T follicular helper cell (primary cell): Measurements from ENCODE around the gene TAS2R41.

Source experiments
- DNase-seq: peaks from one replicate; pipeline ENCODE4 v3.0.0-alpha.2; 2020; ENCODE audit warnings: low read depth

The TAS2R41 gene

DNA sequence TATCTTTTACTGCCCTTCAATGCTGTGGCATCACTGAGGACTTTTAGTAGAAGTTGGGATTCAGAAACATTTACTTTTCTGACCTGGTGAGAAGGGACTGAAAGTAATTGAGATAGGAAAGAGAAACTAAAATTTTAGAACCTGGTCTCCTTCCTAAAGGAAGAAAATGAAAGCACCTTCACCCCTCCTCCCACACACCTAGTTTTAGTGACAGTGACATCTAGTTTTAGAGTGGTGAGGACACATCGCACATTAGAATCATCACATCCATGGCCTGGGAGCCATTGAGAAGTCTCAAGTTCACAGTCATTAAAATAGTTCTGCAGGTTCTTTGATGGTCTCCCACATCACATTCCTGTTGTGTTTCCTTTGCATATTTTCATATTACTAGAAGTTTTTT is 16.1 kb downstream of the TAS2R41 start:
- no peak for DNase-seq

GRCh38 chr7:143494622-143495021 is 16.9 kb downstream of the TAS2R41 start:
- no peak for DNase-seq

DNA sequence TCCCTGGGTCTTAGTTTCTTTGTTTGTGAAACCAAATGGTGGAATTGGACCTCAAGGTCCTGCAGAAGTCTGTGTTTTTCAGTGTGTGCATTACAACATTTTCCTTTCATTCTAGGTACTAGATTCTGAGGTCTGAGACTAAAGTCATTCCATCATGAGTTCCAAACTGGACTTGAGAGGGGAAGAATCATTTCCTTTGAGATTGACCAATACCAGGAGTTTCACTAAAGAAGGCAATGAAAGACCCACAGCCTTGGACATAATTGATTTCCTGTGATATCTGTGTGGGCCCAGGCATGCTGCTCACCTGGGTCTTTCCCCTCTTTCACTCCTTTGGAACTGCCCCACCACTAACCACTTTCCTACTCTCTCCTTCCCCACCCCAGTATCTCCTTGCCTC is 18.2 kb downstream of the TAS2R41 start:
- no peak for DNase-seq

DNA sequence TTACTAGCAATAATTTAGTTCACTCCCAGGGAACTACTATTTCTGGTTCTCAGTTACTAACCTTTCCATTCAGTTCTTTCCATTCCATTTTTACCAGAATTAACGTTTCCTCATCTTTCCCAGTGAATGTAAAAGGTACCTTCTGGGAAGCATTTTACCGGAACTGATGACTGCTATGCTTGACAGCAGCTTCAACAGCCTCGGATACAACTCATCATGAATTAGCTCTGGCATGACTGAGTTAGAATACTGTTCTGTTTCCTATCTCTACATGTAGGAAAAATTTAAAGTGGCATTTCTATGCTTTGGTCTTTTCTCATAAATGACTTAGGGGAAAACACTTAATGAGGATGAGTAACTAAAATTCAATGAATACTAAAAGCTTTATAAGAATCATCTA is 18.6 kb downstream of the TAS2R41 start:
- DNase-seq, result no peak

DNA sequence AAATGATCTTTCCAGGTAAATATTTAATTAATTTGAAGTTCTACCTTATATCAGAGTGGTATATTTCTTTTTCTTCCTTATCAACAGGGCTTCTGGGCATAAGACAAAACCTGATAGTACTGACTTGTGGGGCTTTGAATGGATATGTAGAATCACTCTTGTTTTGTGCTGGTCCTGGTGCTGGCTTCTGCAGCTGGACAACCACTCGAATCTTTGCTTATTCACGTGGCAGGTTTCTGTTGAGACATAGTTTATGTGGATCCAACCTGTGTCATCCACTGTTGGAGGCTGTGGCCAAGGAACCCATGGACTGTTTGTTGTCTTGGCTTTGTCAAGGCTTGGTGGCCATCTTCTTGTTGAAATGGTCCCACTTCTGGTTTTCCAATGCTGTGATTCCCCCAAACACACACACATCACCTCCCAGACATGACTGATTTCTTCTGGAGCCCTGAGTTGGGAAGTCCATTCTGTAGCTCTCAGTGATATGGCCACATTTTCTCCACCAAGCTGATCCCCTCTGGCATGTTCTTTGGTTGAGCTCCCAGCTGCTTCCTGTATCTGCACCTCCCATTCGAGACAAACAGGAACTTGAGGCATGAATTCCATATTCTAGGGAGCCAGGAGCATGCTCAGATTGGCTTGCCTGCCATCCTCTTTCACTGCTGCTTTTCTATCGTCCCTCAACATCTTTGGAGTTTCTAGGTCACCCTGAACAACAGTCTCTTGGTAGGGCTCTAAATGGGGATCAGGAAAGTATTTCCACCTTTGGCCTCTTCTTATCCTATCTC is 19.5 kb downstream of the TAS2R41 start:
- DNase-seq, result no peak

DNA sequence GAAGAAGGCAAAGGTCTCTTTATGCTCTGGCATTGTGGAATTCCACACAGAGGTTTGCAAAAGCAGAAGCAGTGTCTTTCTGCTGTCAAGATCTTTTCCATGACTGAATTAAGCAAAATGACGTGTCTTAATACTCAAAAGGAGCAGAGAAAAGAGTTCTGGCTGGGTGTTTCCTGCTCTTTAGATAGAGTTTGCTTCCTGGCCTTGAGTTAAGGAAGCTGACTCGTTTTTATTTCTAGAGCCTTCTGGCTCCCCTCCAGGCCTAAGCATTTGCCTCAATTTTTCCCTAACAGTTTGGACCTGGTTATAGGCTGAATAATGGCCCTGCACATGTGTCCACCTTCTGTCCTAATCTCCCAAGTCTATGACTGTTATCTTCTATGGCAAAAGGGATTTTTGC is 21.6 kb downstream of the TAS2R41 start:
- DNase-seq, result no peak

DNA sequence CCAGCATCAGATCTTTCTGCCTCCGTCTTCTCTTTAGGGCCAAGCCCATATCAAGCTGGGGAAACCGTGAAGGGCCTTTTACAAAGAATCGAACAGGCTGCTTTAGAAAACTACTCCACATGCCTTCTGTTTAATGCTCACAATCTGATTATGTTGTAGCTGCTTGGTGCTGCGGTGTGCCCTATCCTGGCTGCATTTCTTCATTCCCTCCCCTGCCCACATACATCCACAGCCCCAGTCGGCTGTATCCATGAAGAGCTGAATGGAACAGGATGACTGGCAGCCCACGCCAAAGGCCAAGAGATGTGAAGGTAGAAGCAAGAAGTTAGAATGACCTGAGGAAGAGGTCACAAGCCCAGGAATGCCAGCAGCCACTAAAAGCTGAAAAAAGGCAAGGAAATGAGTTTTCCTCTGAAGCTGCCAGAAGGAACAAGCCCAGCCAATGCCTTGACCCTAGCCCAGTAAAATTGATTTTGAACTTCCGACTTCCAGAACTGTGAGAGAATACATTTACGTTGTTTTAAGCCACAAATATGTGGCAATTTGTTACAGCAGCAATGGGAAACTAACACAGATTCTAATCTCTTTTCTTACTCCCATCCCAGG is 22.2 kb downstream of the TAS2R41 start:
- DNase-seq, result no peak

GRCh38 chr7:143503261-143503660 is 25.6 kb downstream of the TAS2R41 start:
- no peak for DNase-seq

- DNase-seq, result no peak
Observed at GRCh38 chr7:143504215-143504936, 26.7 kb downstream of the TAS2R41 start.

DNA sequence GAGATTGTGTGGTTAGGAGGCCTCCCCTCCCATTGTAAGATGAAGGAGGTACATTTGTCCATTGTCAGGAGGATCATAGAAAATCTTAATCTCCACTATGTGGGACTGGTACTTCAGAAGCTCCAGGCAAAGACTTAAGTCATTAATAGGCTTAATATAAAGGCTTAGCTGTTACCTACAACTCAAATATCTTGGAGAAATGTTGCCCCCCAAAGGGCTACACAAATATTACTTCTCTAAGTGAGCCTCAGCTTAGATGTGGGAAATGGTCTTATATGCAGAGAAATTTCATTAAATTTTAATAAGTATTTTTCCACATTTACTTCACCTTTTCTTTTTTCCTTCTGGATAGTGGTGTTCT is 27.2 kb downstream of the TAS2R41 start:
- DNase-seq, result no peak

GRCh38 chr7:143505838-143506237 is 28.2 kb downstream of the TAS2R41 start:
- no peak for DNase-seq

DNA sequence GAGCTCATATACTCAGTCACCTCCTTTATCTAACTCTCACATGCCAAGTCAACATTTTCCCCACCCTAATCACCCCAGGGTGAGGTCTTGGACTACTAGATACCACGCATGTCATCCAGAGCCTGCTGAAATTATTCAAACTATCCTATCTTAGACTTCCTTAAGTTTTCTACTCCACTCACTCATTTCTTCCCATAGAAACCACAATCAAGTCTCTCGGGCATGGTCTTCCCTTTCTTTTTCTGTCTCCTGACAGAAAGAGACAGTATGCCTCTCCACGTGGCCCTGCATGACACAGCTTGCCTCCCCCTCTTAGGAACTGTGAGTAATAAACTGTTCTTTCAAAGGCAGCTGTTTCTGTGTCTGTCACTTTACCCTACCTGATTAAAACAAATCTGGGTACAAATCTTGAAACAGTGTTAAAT is 29.4 kb downstream of the TAS2R41 start:
- DNase-seq, result no peak

- DNase-seq, result no peak
Observed at GRCh38 chr7:143507534-143508055, 29.9 kb downstream of the TAS2R41 start.

GRCh38 chr7:143510854-143511592 is 33.4 kb downstream of the TAS2R41 start:
- no peak for DNase-seq

GRCh38 chr7:143511593-143512047 is 33.9 kb downstream of the TAS2R41 start:
- no peak for DNase-seq

DNA sequence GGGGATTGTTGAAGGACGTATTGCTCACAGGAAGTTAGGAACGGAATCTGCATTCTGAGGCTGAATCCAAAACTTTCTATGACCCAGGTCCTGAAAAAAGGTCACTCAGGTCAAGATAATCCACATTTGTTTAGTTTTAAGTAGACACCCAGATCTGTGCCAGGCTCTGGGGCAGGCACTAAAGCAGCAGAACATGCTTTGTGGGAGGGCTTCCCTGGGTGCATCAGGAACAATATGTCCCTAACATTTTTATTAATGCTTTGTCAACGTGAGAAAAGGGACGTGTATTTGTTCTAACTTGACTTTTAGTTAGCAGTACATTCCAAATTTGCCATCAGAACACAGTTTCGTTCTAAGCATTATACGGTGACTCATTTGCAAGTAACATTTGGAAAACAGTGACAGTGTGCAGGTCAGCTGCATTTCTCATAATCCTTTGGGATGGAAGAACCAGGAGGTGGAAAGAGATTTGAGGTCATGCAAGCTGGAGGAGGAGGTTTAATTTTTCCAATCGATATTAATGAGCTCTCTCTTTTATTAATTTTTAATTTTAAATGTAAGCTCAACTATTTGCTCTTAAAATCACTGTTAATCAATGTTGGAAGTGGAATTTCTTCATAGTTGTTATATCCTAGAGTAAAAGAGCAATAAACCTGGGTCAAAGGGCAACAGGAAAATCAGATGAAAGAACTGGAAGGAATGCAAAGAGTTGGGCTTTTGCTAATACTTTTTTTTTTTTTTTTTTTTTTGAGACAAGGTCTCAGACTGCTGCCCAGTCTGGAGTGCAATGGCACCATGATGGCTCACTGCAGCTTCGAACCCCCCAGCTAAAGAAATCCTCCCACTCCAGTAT is 35.0 kb downstream of the TAS2R41 start:
- no peak for DNase-seq

- no peak for DNase-seq
Observed at GRCh38 chr7:143514487-143514886, 36.8 kb downstream of the TAS2R41 start.

DNA sequence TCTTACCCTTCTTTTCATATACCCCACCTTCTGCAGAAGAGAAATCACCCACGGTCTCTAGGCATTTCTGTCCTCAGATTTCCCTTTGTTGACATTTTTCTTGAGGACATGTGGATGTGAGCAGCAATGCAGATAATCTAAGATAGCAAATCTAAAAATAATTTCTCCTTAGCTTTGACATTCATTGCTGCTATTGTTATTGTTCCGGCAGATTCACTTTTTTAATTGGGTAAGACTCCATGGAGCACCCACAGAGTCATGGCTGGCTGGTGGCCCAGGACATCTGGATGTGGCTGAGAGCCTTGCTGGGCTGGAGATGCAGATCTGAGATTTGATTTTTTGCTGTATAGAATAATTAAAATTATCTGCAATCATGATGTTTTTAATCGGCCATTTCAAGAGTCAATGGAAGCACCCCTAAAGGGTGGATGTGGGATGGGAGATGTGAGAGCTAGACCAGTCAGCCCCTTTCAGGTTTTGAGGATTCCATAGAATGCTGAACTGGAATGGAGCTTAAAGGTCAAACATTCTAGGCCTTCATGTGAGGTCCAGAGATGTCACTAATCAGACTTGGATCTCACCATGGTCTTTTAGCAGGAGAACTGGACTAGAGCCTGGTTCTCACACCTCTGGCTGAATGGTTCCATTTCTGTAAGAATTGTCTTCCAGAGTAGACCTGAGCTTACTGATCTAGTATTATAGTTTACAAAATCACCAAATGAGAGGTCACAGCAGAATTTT is 37.5 kb downstream of the TAS2R41 start:
- DNase-seq, result no peak

GRCh38 chr7:143516981-143517380 is 39.3 kb downstream of the TAS2R41 start:
- DNase-seq, result no peak

- DNase-seq, result no peak
Observed at GRCh38 chr7:143518521-143518920, 40.8 kb downstream of the TAS2R41 start.
